ENCODE data around the gene BRCA2. TPM values are rescaled to one million over a fixed set of nuclear protein-coding genes. Genes with fewer than 3 reads are reported as not detected.

The BRCA2 gene
- total and polyA plus RNA-seq, 3 donors from 2014 or later = 4.9 to 19.4 (median 13.6) TPM

DNA sequence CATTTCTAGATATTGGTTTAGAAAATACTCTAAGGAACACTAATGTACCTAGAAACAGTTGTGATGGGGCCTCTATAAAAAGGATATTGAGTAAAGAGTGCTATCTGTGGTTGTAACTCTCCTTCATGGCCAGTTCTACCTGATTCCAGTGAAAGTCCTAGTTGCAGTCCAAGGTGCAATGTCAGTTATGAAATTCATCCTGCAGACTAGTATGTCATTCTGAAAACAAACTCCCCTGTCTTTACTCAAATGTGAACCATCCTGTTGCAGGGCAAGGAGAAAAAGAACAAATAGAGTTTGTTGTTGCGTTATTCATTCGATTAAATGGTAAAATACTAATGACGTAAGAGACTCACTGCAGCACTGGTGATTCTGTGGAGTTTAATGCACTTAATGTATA, 130.9 kb downstream of the BRCA2 start:
- DNase-seq = no peak
- H3K27ac ChIP-seq = no peak overlapping the region
- intact Hi-C loops (cut with DNase I; ENCODE audit: low total_unique reads) = no loop called here
- H3K36me3 ChIP-seq (ENCODE audit: low read depth, missing control alignments) = no peaks in the 10 kb centered on the region
- H3K4me1 ChIP-seq = no peaks in the 10 kb centered on the region
- WGBS, 2 donors = 88 to 93% methylated on average over 3 of the region's 3 CpGs
- H3K27me3 ChIP-seq = no peaks in the 10 kb centered on the region
- H3K4me3 ChIP-seq = no peak overlapping the region
- H3K9me3 ChIP-seq = no peaks in the 10 kb centered on the region
- TF ChIP-seq, protein P1, sequence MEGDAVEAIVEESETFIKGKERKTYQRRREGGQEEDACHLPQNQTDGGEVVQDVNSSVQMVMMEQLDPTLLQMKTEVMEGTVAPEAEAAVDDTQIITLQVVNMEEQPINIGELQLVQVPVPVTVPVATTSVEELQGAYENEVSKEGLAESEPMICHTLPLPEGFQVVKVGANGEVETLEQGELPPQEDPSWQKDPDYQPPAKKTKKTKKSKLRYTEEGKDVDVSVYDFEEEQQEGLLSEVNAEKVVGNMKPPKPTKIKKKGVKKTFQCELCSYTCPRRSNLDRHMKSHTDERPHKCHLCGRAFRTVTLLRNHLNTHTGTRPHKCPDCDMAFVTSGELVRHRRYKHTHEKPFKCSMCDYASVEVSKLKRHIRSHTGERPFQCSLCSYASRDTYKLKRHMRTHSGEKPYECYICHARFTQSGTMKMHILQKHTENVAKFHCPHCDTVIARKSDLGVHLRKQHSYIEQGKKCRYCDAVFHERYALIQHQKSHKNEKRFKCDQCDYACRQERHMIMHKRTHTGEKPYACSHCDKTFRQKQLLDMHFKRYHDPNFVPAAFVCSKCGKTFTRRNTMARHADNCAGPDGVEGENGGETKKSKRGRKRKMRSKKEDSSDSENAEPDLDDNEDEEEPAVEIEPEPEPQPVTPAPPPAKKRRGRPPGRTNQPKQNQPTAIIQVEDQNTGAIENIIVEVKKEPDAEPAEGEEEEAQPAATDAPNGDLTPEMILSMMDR (IDR thresholded peaks at IDR 0.05) = no peak
- no peak for TF ChIP-seq POLR2A (IDR thresholded peaks at IDR 0.05)

DNA sequence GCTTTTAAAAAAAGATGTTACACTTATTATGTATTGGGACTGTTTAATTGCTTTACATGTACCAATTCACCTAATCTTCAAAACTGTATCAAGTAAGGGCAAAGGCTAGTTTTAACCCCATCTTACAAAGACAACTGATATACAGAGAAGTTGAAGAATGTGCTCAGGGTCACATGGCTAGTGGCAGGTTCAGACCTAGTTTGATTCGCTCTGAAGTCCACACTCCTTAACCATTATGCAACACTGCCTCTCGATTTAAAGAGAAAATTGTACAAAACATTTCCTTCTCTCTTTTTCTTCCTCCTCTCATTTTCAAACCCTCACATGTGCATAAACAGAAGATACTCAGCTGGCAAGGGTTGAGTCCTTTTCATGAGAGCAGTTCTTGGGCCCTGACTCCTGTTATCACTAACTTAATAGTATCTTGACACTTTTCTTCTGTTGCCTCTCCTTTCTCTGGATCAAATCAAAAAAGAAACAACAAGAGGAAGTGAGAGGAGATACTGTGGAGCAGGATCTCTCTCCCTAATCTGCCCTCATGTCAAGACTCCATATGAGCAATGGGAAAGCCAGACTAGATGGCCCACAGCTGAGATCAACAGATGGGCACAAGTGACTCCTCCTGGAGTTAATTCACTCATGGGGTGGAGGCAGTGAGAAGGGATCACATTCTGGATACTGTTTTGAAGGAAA, 131.6 kb downstream of the BRCA2 start:
- no peaks in the 10 kb centered on the region for H3K9me3 ChIP-seq
- TF ChIP-seq, protein P1 (IDR thresholded peaks at IDR 0.05) = no peak
- TF ChIP-seq POLR2A (IDR thresholded peaks at IDR 0.05) = no peak
- 80 to 93% methylated on average over 2 of the region's 2 CpGs for WGBS, 2 donors
- no peak overlapping the region for H3K27ac ChIP-seq
- no peaks in the 10 kb centered on the region for H3K36me3 ChIP-seq (ENCODE audit: low read depth, missing control alignments)
- no peak overlapping the region for H3K4me3 ChIP-seq
- H3K4me1 ChIP-seq = no peaks in the 10 kb centered on the region
- intact Hi-C loops (cut with DNase I; ENCODE audit: low total_unique reads) = no loop called here
- H3K27me3 ChIP-seq = no peaks in the 10 kb centered on the region
- DNase-seq = no peak

DNA sequence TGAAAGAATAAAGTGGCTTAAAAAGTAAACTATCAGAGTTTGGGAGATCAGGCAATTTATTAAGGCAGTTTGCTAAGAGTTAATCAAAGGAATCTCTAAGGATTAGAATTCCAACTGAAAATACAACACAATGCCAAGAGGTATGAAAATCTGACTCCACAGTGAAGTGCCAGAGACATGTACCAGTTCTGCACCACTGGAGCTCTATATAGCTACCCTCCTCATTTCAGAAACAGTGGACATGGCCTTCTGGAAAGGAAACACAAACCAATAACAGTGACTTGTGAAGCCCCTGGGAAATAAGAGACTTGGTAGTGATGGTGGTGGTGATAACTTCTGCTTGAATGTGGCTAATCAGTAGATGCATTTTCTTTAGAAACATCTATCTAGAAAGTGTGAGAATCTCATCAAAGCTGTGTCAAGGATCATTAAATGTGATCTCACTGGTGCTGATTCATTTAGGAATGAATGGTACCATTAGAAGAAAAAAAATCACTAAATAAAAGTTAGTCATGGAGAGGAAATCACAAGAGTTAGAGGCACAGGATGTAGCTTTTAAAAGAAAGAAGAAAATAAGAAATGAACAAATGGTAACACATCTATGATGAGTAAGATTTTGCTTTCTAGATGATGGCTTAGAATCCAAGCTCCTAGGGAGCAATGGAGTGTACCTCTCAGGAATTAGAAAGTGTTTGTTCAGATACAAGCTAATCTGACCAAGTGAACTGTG, 132.8 kb downstream of the BRCA2 start:
- no peak overlapping the region for H3K27ac ChIP-seq
- H3K9me3 ChIP-seq = no peaks in the 10 kb centered on the region
- intact Hi-C loops (cut with DNase I; ENCODE audit: low total_unique reads) = no loop called here
- no peaks in the 10 kb centered on the region for H3K4me1 ChIP-seq
- TF ChIP-seq POLR2A (IDR thresholded peaks at IDR 0.05) = no peak
- TF ChIP-seq, protein P1 (IDR thresholded peaks at IDR 0.05) = no peak
- H3K36me3 ChIP-seq (ENCODE audit: low read depth, missing control alignments) = no peaks in the 10 kb centered on the region
- H3K27me3 ChIP-seq = no peaks in the 10 kb centered on the region
- no peak for DNase-seq
- no peak overlapping the region for H3K4me3 ChIP-seq

DNA sequence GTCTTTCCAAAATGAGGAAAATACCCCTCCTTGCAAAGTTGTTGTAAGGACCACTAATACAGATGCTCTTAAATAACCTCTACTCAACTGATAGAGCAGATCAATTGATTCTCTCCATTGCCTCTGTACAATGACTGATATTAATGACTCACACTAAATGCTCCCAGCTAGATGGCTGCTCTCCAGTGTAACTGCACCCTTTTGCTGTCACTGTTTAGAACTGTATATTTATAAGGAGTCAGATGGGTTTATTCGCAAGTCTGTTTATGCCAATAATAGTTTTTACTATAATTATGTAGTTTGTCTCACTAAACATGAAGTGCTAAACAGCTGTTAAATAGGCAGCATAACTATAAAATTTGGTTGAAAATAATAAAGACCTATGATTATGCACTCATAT, 133.7 kb downstream of the BRCA2 start:
- 93 to 100% methylated on average over 1 of the region's 1 CpG for WGBS, 2 donors
- no peak for TF ChIP-seq POLR2A (IDR thresholded peaks at IDR 0.05)
- TF ChIP-seq, protein P1 (IDR thresholded peaks at IDR 0.05) = no peak
- intact Hi-C loops (cut with DNase I; ENCODE audit: low total_unique reads) = no loop called here
- Histone ChIP-seq H3K27me3 (no peaks in the 10 kb centered on the region), H3K4me3 (no peak overlapping the region), H3K36me3 (ENCODE audit: low read depth, missing control alignments) (no peaks in the 10 kb centered on the region), H3K4me1 (no peaks in the 10 kb centered on the region), H3K9me3 (no peaks in the 10 kb centered on the region), H3K27ac (no peak overlapping the region)
- DNase-seq = no peak

Small RNA genes within 50 kb of the gene (small RNA-seq; reads per million reads assigned to genes)
- gene RF00190 = 0 reads per million in 2 donors

Other genes starting within 250 kb of the BRCA2 start
- under 1 TPM in 1 of 2 donors, not detected in 1; 0.62 TPM for gene ZAR1L, start 145 bp upstream of the BRCA2 start, total RNA-seq
- 0.78 TPM for gene ZAR1L, start 145 bp upstream of the BRCA2 start, polyA plus RNA-seq (ENCODE audit: insufficient read depth, low read depth, low replicate concordance)
- gene N4BP2L1, start 112.6 kb downstream of the BRCA2 start, total RNA-seq = 10 to 100 TPM; 12.8 to 13.6 TPM
- 8.3 TPM for gene N4BP2L1, start 112.6 kb downstream of the BRCA2 start, polyA plus RNA-seq (ENCODE audit: insufficient read depth, low read depth, low replicate concordance)
- 100 to 1,000 TPM; 187 to 197 TPM for gene N4BP2L2, start 223.3 kb downstream of the BRCA2 start, total RNA-seq
- 56.4 TPM for gene N4BP2L2, start 223.3 kb downstream of the BRCA2 start, polyA plus RNA-seq (ENCODE audit: insufficient read depth, low read depth, low replicate concordance)

Data from testis (tissue), 3 donors.